Activated T-cell treated with anti-CD3 and anti-CD28 coated beads, Interleukin-2, amount 50 U/mL, for 1 hour (primary cell): ENCODE measurements around the gene LGSN.
"Not testable (repeated sequence)": the region's sequence is repeated elsewhere in the genome, so short reads cannot be mapped to it uniquely, and the experiment has no call there.

Experiments used
- DNase-seq: peaks from one replicate; pipeline ENCODE4 v3.0.0-alpha.2; 2020

LGSN gene

DNA sequence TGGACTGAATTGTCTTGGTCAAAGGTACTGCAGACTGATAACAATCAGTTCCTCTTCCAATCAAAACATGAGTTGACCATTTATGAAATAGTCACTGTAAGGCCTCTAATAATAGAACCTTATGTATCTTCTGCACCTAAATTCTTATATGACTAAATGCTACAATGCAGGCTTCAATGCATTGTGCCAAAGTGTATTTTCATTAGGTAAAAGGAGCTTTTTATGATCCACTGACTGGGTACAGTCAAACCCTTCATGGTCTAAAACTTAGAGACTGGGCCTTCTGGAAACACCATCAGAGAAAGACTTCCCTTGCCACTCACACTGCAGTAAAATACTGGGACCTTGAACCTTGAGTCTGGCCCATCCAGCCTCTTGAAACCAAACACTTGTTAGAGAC is 16.3 kb downstream of the LGSN start:
- DNase-seq, result no peak

DNA sequence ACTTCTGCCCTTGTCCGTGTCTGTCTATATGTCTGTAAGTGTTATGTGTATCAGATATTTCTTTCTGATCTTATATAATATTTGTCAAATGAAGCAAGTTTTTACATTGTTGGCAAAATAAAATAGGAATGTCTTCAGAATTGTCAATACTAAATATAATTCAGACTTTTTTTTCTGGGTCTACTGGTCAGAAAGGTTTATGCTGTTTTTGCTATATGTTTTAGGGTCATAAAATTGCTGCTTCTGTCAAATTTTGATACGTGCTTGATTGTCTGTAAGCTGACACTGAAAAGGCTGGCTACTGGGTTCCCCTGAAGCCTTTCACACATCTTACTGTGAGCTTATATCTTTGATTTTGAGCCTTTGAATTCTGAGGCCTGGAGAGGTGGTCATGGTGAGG is 20.1 kb downstream of the LGSN start:
- no peak for DNase-seq

- DNase-seq, result no peak
Measured at GRCh38 chr6:63295553-63296194, 24.1 kb downstream of the LGSN start.

- DNase-seq, result no peak
Measured at GRCh38 chr6:63290492-63291058, 29.2 kb downstream of the LGSN start.

DNA sequence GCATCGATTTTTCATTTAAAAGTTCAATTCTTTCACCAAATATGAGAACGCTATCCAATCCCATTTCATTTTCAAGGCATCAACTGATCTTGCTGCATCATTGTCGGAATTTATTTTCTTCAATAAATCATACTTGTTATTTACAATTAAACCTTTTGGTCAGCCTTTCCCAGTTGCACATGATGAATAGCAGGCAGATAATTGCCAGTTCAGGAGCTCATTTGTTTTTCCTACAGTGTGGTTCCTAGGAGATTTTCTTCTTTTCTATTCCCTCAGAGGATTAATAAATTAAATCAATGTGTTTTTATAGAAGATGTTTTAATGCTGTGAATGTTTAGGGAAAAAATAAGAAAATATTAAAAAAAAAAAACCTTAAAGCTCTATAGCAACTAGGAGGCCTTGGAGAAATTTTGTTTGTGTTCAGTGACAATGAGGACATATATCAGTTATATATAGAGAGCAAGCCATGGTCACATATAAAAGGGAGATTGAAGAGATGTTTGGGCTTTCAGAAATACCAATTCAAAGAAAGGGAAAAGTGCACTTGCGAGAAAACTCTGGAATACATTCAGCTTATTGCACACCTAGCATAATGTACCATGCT is 30.4 kb downstream of the LGSN start:
- no peak for DNase-seq

DNA sequence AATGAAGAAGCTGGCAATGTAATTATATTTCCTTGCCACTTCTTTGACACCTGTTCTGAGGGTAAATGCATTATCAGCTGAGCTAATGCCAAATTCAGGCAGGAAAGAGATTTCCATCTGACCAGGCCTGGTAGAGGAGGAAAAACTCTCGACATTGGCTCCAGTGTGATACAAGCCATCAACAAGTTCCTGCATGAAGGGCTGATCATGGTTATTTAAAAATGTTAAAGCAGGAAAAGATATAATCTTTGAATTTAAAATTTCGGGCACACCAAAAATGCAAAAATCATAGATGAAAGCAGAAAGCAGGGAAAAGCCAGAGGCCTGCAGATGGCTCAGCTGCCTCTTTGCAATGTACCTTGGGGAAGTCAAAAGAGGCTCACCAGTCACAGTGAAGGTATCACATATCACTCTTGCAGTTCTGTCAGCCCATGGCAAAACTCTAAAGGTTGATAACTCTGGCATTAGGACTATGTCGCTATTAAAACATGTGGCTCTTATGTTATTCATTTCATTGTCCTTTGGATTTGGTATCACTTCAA is 39.1 kb downstream of the LGSN start:
- no peak for DNase-seq

- DNase-seq, result no peak
Measured at GRCh38 chr6:63278916-63279315, 40.9 kb downstream of the LGSN start.

DNA sequence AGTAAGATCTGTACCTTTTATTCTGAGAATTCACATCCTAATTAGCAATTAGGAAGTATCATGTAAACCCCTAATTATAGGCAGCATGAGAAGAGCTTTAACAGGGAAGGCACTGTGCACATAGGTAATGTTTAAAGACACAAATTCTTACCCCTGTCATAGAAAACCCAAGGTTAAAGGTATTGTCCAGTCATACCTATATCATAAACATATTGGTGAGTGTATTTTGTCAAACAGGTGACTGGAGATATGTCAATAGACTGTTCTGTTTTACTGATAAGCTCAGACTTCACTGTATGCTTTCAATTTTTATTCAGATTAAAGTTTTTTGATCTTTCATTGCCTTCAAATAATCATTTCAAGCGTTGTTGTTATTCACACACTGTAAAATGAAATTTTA is 43.8 kb downstream of the LGSN start:
- no peak for DNase-seq

- not testable (repeated sequence) for DNase-seq
Measured at GRCh38 chr6:63274795-63275430, 44.9 kb downstream of the LGSN start.

DNA sequence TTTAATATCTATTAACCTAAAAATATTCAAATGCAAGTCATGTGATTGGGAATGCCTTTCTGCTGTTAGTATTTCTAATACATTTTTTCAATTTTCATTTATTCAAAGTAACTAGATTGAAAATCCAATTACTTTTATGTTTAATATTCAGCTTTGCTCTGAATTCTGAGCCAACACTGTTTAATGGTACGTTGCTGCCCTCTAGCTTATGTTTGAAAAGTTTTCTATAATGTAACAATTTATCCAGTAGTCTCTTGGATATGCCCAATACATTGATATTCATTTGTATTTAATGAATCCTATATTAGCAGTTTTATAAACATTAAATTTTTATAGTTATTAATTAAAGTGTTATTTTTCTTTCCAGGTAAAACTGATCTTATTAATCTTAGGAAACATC is 47.4 kb downstream of the LGSN start:
- no peak for DNase-seq

DNA sequence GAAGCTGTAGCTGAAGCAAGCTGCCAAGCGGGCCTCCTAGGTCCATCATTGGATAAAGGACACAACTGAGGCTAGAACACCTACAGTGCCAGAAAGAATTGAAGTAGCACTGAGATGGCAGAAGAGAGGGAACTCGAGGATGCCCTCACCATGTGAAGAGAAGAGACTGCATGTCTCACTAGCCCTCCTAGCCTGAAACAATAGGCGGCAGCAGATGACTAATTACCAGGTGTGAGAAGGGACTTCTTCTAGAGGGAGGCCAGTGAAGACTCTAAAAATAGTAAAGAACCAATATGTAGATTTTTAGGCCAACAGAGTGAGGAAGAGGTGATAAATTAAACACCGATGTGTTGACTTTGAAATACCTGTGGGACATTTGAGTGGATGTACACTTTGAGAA is 50.3 kb downstream of the LGSN start:
- DNase-seq, result no peak

- DNase-seq, result no peak
Measured at GRCh38 chr6:63268574-63268973, 51.2 kb downstream of the LGSN start.

DNA sequence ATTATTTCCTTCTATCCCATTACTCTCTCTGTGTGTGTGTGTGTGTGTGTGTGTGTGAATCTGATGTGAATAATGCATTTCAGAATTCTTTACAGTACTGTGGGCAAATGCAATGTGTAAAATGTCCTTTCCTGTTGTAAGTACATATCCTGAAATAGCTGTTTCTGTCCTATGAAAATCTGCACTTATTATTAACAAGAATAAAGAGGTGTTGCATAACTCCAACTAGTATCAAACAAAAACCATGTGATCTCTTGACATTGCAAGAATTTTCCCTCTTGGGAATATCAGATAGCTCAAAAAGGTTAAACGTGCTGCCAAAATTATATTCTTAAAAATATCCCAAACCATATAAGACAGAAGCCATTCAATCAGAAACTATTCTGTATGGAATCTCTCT is 52.0 kb downstream of the LGSN start:
- DNase-seq, result no peak

DNA sequence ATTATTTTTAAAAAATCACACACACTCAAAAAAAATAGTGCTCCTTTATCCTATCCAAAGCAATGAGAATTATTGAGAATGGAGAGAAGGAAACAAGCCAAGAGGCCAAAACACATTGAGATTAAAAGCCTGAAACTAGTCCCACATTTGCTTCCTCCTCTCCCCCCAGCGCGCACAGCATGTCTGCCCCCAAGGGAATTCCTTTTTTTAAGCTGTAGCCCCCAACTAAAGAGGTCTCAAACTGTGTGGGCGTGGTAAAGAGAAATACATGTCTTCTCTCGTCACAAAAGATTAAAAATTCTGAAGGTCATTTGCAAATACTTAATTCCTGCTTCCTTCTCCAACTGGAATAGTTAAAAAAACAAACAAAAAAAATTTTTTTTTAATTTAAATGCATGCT is 52.7 kb downstream of the LGSN start:
- no peak for DNase-seq

DNA sequence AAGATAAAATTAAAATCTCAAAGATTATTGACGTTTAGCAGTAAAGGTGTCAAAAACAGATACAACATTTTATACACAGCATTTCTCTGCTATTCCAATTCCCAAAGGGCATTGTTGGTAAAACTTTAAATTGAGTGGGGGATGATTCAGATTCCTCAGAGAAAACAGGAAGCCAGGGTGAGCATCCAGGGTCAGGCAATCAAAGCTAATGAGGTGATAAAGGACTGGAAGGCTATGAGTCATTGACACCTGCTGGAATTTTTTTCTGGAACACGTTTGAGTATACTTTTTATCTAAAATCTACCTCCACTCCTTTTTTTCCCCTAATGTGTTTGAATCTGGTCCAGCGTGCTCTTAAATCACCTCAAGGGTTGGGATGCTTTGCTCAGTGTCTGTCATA is 56.3 kb downstream of the LGSN start:
- no peak for DNase-seq

DNA sequence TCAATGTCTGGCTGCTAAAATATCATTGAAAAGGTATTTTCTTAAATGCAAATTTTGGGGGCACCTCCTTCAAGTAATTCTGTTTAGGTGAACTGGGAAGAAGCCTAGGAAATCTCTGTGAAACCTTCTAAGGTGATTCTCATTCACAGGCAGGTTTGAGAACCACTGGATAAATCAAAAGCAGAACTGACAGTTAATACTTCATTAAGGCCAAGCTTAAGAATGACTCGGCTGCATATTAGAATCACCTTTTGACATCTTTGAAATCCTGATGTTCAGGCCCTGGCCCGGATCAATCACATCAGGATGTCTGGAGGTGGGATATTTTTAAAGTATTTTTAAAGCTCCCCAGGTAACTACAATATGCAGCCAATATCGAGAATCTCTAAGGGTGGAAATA is 58.0 kb downstream of the LGSN start:
- no peak for DNase-seq

GRCh38 chr6:63259153-63259552 is 60.6 kb downstream of the LGSN start:
- DNase-seq, result no peak

DNA sequence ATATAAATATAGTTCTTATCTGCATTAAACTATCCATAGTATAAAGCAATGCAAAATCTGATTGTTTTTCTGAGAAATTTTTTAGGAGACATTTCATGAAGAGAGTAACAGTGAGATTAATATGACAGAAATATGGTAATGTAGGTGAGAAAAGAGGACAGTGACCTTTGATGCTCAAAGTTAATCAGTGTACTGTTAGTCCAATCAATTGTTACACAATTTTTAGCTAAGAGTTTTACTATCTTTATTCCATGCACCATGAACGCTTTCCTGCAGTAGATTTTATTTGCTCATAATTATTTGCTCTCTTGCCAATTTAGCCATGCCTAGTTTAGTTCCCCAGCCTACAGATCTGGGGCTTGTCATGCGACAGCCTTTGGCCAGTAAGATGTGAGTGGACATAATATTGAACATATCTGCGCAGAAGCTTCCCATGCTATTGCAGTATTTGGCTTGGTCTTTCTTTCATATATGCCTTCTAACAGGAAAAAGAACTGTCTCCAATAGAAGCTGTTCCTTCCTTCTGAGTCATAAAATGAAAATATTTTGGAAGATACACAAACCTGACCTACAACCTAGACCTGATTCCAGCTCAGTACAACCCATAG is 69.8 kb downstream of the LGSN start:
- no peak for DNase-seq

GRCh38 chr6:63246581-63246980 is 73.2 kb downstream of the LGSN start:
- no peak for DNase-seq

GRCh38 chr6:63245909-63246308 is 73.9 kb downstream of the LGSN start:
- DNase-seq, result no peak

DNA sequence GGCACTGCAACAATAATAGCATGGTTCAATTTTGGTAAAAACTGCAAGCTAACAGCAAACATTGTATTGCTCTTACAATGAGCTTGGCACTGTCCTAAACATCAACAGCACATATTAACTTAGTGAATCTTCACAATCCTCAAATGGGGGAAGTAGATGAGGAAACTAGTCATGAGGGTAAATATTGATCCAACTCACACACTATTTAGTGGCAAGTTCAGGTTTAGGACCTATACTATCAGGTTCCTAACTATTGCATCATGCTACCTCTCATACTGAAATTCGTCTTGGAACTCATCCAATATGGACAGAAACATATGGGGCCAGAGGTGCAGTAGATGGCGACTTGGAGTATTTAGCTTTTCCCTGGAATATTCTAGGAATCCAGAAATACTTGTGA is 74.4 kb downstream of the LGSN start:
- DNase-seq, result no peak

GRCh38 chr6:63236398-63236817 is 83.4 kb downstream of the LGSN start:
- no peak for DNase-seq

- DNase-seq, result not testable (repeated sequence)
Measured at GRCh38 chr6:63230511-63230910, 89.3 kb downstream of the LGSN start.

GRCh38 chr6:63230027-63230426 is 89.8 kb downstream of the LGSN start:
- not testable (repeated sequence) for DNase-seq
